SK-N-SH (cell line): ENCODE results near the gene CXCL17. TPM values are rescaled to one million over a fixed set of nuclear protein-coding genes. Genes with fewer than 3 reads are reported as not detected.
"Not testable (repeated sequence)": the region's sequence is repeated elsewhere in the genome, so short reads cannot be mapped to it uniquely, and the experiment has no call there.

ENCODE experiments used
- CTCF ChIA-PET: fragments of 300-600, 350-600 bp; formaldehyde crosslinking; extraction: SDS; loops from one replicate; lab custom pipeline; 2021; lab: Yijun Ruan, JAX
- POLR2A ChIA-PET: fragments of 350-600 bp; sonication (Branson Sonifier 250); formaldehyde crosslinking; extraction: SDS; loops from one replicate; lab custom pipeline; 2020; ENCODE audit warnings: antibody characterized with exemption, inconsistent platforms; lab: Yijun Ruan, JAX
- DNase-seq: peaks from one replicate; pipeline ENCODE4 v3.0.0; 2012
- H2AFZ ChIP-seq: fragments of 200-600 bp; sonication (generic); 2 replicates; pipeline ENCODE4 v1.8.1; 2016; ENCODE audit warnings: antibody characterized with exemption, mild to moderate bottlenecking, low read depth
- H3F3A ChIP-seq: fragments of 200-600 bp; sonication (generic); replicated peaks from 2 replicates; pipeline ENCODE3; 2016; ENCODE audit warnings: antibody characterized with exemption, mild to moderate bottlenecking; ENCODE audit not compliant: insufficient read depth
- H3K27ac ChIP-seq, 2 experiments: fragments of 200-500 bp in 1 of 2; fragments of 200-600 bp in 1 of 2; sonication (Bioruptor generic) in 1 of 2; sonication (generic), shearing (Covaris generic) in 1 of 2; 2 replicates each; pipeline versions ENCODE4 v1.5.1 to v1.6.1; 2014 to 2016; ENCODE audit warnings: low read depth in 2 of 2, inconsistent platforms in 1 of 2, low read length in 1 of 2, mild to moderate bottlenecking in 1 of 2, mixed read lengths in 1 of 2
- H3K27me3 ChIP-seq: fragments of 200-600 bp; sonication (generic), shearing (Covaris generic); 2 replicates; pipeline ENCODE4 v1.6.1; 2016; ENCODE audit warnings: mixed run types; ENCODE audit not compliant: insufficient read depth
- H3K36me3 ChIP-seq, 2 experiments: fragments of 200-500 bp in 1 of 2; fragments of 200-600 bp in 1 of 2; sonication (Bioruptor generic) in 1 of 2; sonication (generic) in 1 of 2; replicated peaks in 1 of 2; 2 replicates each; pipeline versions ENCODE3 to v1.5.1; 2014 to 2016; ENCODE audit warnings: low read length in 1 of 2, mild to moderate bottlenecking in 1 of 2; ENCODE audit not compliant: insufficient read depth in 2 of 2, control insufficient read depth in 1 of 2
- H3K4me1 ChIP-seq, 2 experiments: fragments of 200-500 bp in 1 of 2; fragments of 200-600 bp in 1 of 2; sonication (Bioruptor generic) in 1 of 2; sonication (generic), shearing (Covaris generic) in 1 of 2; 2 replicates each; pipeline versions ENCODE4 v1.5.1 to v1.6.1; 2014 to 2016; ENCODE audit warnings: low read depth in 1 of 2, low read length in 1 of 2, mixed run types in 1 of 2; ENCODE audit not compliant: insufficient read depth in 2 of 2, control insufficient read depth in 1 of 2
- H3K4me2 ChIP-seq: fragments of 200-600 bp; sonication (generic), shearing (Covaris generic); 2 replicates; pipeline ENCODE4 v1.6.1; 2017; ENCODE audit warnings: mixed run types
- H3K4me3 ChIP-seq, 2 experiments: fragments of 200-500 bp in 1 of 2; fragments of 200-600 bp in 1 of 2; sonication (Bioruptor generic) in 1 of 2; sonication (generic), shearing (Covaris generic) in 1 of 2; 2 replicates each; pipeline versions ENCODE4 v1.5.1 to v1.8.1; 2014 to 2016; ENCODE audit warnings: low read depth in 2 of 2, inconsistent platforms in 1 of 2, low read length in 1 of 2, mild to moderate bottlenecking in 1 of 2, mixed read lengths in 1 of 2, moderate library complexity in 1 of 2
- H3K79me2 ChIP-seq: fragments of 200-600 bp; sonication (generic); 2 replicates; pipeline ENCODE4 v1.8.1; 2017; ENCODE audit warnings: mild to moderate bottlenecking; ENCODE audit not compliant: insufficient read depth
- H3K9ac ChIP-seq: fragments of 200-600 bp; sonication (generic); 2 replicates; pipeline ENCODE4 v1.6.1; 2017; ENCODE audit warnings: mixed run types
- H3K9me2 ChIP-seq: fragments of 200-600 bp; sonication (generic); 2 replicates; pipeline ENCODE4 v1.6.1; 2017; ENCODE audit warnings: mixed run types
- H3K9me3 ChIP-seq: fragments of 200-600 bp; sonication (generic); 2 replicates; pipeline ENCODE4 v1.6.1; 2017; ENCODE audit warnings: mixed run types, mild to moderate bottlenecking, moderate library complexity
- H4K20me1 ChIP-seq: fragments of 200-600 bp; sonication (generic); 2 replicates; pipeline ENCODE4 v1.6.1; 2017; ENCODE audit warnings: mild to moderate bottlenecking, mixed run types; ENCODE audit not compliant: insufficient read depth
- CHD2 ChIP-seq: fragments of 150-350 bp; IDR thresholded peaks from 2 replicates; pipeline ENCODE4 v1.6.1; 2018; ENCODE audit warnings: low read length; ENCODE audit not compliant: partially characterized antibody
- FOSL2 ChIP-seq: IDR thresholded peaks from 2 replicates; pipeline ENCODE4 v1.4.0; 2012; ENCODE audit warnings: low read depth, mild to moderate bottlenecking, moderate library complexity, borderline replicate concordance
- FOXJ3 ChIP-seq: sonication (generic); formaldehyde crosslinking; IDR thresholded peaks from 2 replicates; pipeline ENCODE4 v1.5.1; 2020; ENCODE audit warnings: mild to moderate bottlenecking, missing genetic modification reagents
- FOXM1 ChIP-seq: IDR thresholded peaks from 2 replicates; pipeline ENCODE4 v1.4.0; 2012; ENCODE audit warnings: low read depth, mild to moderate bottlenecking
- JUND ChIP-seq: IDR thresholded peaks from 2 replicates; pipeline ENCODE4 v1.4.0; 2012
- MEF2A ChIP-seq: IDR thresholded peaks from 2 replicates; pipeline ENCODE4 v1.4.0; 2012; ENCODE audit warnings: low read depth, borderline replicate concordance
- NFIC ChIP-seq: IDR thresholded peaks from 2 replicates; pipeline ENCODE4 v1.4.0; 2012; ENCODE audit warnings: borderline replicate concordance
- POLR2AphosphoS5 ChIP-seq: IDR thresholded peaks from 2 replicates; pipeline ENCODE4 v1.6.1; 2012; ENCODE audit warnings: low read depth, low read length
- RCOR1 ChIP-seq: fragments of 150-350 bp; IDR thresholded peaks from 2 replicates; pipeline ENCODE4 v1.6.1; 2017; ENCODE audit warnings: antibody characterized with exemption, low read length
- RXRA ChIP-seq: IDR thresholded peaks from 2 replicates; pipeline ENCODE4 v1.4.0; 2012; ENCODE audit warnings: low read depth, mild to moderate bottlenecking, borderline replicate concordance
- SIN3A ChIP-seq: IDR thresholded peaks from 2 replicates; pipeline ENCODE4 v1.6.1; 2012; ENCODE audit warnings: low read depth, mild to moderate bottlenecking, low read length, moderate library complexity, borderline replicate concordance
- SMC3 ChIP-seq: IDR thresholded peaks from 2 replicates; pipeline ENCODE4 v1.6.1; 2012; ENCODE audit warnings: low read depth, low read length, improper control_type of control experiment
- TAF1 ChIP-seq: IDR thresholded peaks from 2 replicates; pipeline ENCODE4 v1.6.1; 2012; ENCODE audit warnings: low read depth, mild to moderate bottlenecking, low read length, moderate library complexity, borderline replicate concordance
- TEAD4 ChIP-seq: IDR thresholded peaks from 2 replicates; pipeline ENCODE4 v1.4.0; 2012; ENCODE audit warnings: mild to moderate bottlenecking, borderline replicate concordance; ENCODE audit not compliant: insufficient read depth
- WGBS: methylation state at CpG from one replicate; pipeline ENCODE4 v1.1.6; 2017; ENCODE audit warnings: low lambda C conversion rate; 5-methylcytosine and 5-hydroxymethylcytosine counted together
- polyA plus RNA-seq, 3 experiments: library from polyadenylated mRNA; depleted of rRNA; stranded (reverse); fragments of >200 nt; gene quantifications; 2 replicates each; pipeline ENCODE4 v1.2.3, GENCODE V29; 2012
- TF ChIP-seq, protein P1 (sequence below): IDR thresholded peaks from 2 replicates; pipeline ENCODE4 v1.4.0; 2012; ENCODE audit warnings: low read depth, borderline replicate concordance
- TF ChIP-seq, protein P2 (sequence below): IDR thresholded peaks from 2 replicates; pipeline ENCODE4 v1.4.0; 2012; ENCODE audit warnings: low read depth
- TF ChIP-seq, protein P3 (sequence below): fragments of 200-600 bp; sonication (generic); IDR thresholded peaks from 2 replicates; pipeline ENCODE4 v1.6.1; 2017; ENCODE audit warnings: antibody characterized with exemption, mild to moderate bottlenecking, moderate library complexity
- TF ChIP-seq, protein P4 (sequence below): IDR thresholded peaks from 2 replicates; pipeline ENCODE4; 2012
- TF ChIP-seq, protein P5 (sequence below): IDR thresholded peaks from 2 replicates; pipeline ENCODE4 v1.4.0; 2012; ENCODE audit warnings: low read depth, borderline replicate concordance

CXCL17 gene
- polyA plus RNA-seq, 1 of the 3 experiments (the other 2 are of a cell fraction) = not detected

DNA sequence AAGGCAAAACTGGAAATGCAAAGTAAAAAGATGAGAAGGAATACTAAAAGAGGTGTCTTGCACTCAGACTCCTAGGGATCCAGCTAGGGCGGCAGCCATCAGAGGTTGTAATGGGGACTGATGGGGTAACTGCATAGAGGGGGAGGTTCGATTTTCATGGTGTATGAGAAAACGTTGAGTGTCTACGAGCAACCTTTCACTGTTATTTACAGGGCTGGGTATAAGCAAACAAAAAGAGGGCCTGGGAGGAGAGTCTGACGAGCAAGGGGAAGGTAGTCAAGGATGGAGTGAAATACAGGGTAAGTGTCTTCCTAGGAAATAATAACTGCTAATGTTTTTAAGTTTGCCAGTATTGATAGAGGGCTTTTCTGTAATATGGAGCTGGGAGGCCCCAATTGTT, 5.6 kb upstream of the CXCL17 start:
- H3K4me1 ChIP-seq, H3K9me2 ChIP-seq, POLR2A ChIA-PET, H2AFZ ChIP-seq, H3F3A ChIP-seq, H3K4me2 ChIP-seq, DNase-seq, H3K36me3 ChIP-seq, H3K79me2 ChIP-seq, H3K27ac ChIP-seq, H3K4me3 ChIP-seq, H3K9me3 ChIP-seq, H3K27me3 ChIP-seq, H4K20me1 ChIP-seq, H3K9ac ChIP-seq: not testable (repeated sequence)
- CTCF ChIA-PET = interaction anchor here (1.7 to 4.6 kb wide), 2 partner anchors 10 to 81 kb away, joined by 10 to 29 read pairs; partner anchors contain the start of gene CEACAM1
- 48% methylated on average over 5 of the region's 5 CpGs for WGBS

DNA sequence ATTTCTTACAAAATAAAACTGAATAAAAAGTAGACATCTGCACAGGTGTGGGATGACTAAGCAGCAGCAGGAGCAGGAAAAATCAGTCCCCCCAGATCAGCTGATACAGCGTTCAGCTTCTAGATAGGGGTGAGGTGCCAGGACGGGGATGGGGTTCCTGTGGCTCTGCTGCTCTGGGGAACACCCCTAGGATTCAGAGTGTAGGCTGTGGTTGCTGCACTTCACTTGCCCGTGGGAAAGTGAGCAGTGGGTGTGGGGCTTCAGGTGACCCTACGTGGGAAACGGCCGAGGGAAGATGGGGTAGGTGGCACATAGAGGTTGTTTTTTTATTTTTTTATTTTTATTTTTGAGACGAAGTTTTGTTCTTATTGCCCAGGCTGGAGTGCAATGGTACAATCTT, 3.2 kb upstream of the CXCL17 start:
- no peaks in the 10 kb centered on the region for H3K9me3 ChIP-seq
- no peak overlapping the region for H3K27ac ChIP-seq
- no peaks in the 10 kb centered on the region for H3F3A ChIP-seq
- no peaks in the 10 kb centered on the region for H3K79me2 ChIP-seq
- H2AFZ ChIP-seq = no peak overlapping the region
- no peak for TF ChIP-seq SMC3
- TF ChIP-seq CHD2 = no peak
- no peak for TF ChIP-seq NFIC
- TF ChIP-seq FOXM1 = no peak
- TF ChIP-seq JUND = no peak
- TF ChIP-seq, protein P1, sequence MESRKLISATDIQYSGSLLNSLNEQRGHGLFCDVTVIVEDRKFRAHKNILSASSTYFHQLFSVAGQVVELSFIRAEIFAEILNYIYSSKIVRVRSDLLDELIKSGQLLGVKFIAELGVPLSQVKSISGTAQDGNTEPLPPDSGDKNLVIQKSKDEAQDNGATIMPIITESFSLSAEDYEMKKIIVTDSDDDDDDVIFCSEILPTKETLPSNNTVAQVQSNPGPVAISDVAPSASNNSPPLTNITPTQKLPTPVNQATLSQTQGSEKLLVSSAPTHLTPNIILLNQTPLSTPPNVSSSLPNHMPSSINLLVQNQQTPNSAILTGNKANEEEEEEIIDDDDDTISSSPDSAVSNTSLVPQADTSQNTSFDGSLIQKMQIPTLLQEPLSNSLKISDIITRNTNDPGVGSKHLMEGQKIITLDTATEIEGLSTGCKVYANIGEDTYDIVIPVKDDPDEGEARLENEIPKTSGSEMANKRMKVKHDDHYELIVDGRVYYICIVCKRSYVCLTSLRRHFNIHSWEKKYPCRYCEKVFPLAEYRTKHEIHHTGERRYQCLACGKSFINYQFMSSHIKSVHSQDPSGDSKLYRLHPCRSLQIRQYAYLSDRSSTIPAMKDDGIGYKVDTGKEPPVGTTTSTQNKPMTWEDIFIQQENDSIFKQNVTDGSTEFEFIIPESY = no peak
- TF ChIP-seq MEF2A = no peak
- no peak for TF ChIP-seq SIN3A
- TF ChIP-seq POLR2AphosphoS5 = no peak
- TF ChIP-seq, protein P2, sequence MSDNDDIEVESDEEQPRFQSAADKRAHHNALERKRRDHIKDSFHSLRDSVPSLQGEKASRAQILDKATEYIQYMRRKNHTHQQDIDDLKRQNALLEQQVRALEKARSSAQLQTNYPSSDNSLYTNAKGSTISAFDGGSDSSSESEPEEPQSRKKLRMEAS = no peak
- TF ChIP-seq, protein P3, sequence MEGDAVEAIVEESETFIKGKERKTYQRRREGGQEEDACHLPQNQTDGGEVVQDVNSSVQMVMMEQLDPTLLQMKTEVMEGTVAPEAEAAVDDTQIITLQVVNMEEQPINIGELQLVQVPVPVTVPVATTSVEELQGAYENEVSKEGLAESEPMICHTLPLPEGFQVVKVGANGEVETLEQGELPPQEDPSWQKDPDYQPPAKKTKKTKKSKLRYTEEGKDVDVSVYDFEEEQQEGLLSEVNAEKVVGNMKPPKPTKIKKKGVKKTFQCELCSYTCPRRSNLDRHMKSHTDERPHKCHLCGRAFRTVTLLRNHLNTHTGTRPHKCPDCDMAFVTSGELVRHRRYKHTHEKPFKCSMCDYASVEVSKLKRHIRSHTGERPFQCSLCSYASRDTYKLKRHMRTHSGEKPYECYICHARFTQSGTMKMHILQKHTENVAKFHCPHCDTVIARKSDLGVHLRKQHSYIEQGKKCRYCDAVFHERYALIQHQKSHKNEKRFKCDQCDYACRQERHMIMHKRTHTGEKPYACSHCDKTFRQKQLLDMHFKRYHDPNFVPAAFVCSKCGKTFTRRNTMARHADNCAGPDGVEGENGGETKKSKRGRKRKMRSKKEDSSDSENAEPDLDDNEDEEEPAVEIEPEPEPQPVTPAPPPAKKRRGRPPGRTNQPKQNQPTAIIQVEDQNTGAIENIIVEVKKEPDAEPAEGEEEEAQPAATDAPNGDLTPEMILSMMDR = no peak
- TF ChIP-seq, protein P4, sequence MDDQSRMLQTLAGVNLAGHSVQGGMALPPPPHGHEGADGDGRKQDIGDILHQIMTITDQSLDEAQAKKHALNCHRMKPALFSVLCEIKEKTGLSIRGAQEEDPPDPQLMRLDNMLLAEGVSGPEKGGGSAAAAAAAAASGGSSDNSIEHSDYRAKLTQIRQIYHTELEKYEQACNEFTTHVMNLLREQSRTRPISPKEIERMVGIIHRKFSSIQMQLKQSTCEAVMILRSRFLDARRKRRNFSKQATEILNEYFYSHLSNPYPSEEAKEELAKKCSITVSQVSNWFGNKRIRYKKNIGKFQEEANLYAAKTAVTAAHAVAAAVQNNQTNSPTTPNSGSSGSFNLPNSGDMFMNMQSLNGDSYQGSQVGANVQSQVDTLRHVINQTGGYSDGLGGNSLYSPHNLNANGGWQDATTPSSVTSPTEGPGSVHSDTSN = no peak
- TF ChIP-seq FOSL2 = no peak
- no peak for TF ChIP-seq TAF1
- TF ChIP-seq RXRA = no peak
- no peak for TF ChIP-seq RCOR1
- no peak for TF ChIP-seq TEAD4
- TF ChIP-seq, protein P5, sequence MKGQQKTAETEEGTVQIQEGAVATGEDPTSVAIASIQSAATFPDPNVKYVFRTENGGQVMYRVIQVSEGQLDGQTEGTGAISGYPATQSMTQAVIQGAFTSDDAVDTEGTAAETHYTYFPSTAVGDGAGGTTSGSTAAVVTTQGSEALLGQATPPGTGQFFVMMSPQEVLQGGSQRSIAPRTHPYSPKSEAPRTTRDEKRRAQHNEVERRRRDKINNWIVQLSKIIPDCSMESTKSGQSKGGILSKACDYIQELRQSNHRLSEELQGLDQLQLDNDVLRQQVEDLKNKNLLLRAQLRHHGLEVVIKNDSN = no peak
- TF ChIP-seq FOXJ3 (CRISPR knock-in tag) = no peak
- TF ChIP-seq, all 33 proteins: peak for 0
- POLR2A ChIA-PET = no interaction called here
- H3K4me1 ChIP-seq = peaks cover 0 to 3% of the 10 kb centered on the region in 2 experiments; a peak in 2 of 4 replicates
- no peaks in the 10 kb centered on the region for H3K27me3 ChIP-seq
- no peak overlapping the region for H3K4me3 ChIP-seq
- 70% methylated on average over 7 of the region's 7 CpGs for WGBS
- DNase-seq = no peak
- H3K9me2 ChIP-seq = no peaks in the 10 kb centered on the region
- H4K20me1 ChIP-seq = no peaks in the 10 kb centered on the region
- H3K4me2 ChIP-seq = no peak overlapping the region
- CTCF ChIA-PET = interaction anchor here (0.9 to 2.9 kb wide), 4 partner anchors 9 to 151 kb away, joined by 3 to 15 read pairs (median 4); partner anchors contain the start of gene CEACAM1
- H3K36me3 ChIP-seq = no peaks in the 10 kb centered on the region
- no peak overlapping the region for H3K9ac ChIP-seq
